Tibial nerve (tissue), 4 donors: Measurements from ENCODE around the gene PAPSS2.

Source experiments
- EP300 ChIP-seq, 2 donors: sonication (generic); formaldehyde crosslinking; IDR thresholded peaks; one replicate each; pipeline ENCODE4 v1.6.1; 2017; ENCODE audit warnings: antibody characterized with exemption in 2 of 2, mild to moderate bottlenecking in 1 of 2
- POLR2A ChIP-seq, 2 donors: fragments of 450-650 bp; IDR thresholded peaks; one replicate each; pipeline ENCODE4 v1.6.1; 2017; ENCODE audit warnings: antibody characterized with exemption in 2 of 2, mild to moderate bottlenecking in 2 of 2, moderate library complexity in 2 of 2
- TF ChIP-seq, protein P1 (sequence below), 5 experiments: fragments of 200-600 bp in 3 of 5; fragments of 450-650 bp in 2 of 5; sonication (generic) in 3 of 5; IDR thresholded peaks; one replicate each; pipeline ENCODE4 v1.5.1; 2016 to 2019; ENCODE audit warnings: antibody characterized with exemption in 5 of 5, mild to moderate bottlenecking in 3 of 5, moderate library complexity in 2 of 5

- no peak for TF ChIP-seq POLR2A (IDR thresholded peaks at IDR 0.05)
- TF ChIP-seq, protein P1, sequence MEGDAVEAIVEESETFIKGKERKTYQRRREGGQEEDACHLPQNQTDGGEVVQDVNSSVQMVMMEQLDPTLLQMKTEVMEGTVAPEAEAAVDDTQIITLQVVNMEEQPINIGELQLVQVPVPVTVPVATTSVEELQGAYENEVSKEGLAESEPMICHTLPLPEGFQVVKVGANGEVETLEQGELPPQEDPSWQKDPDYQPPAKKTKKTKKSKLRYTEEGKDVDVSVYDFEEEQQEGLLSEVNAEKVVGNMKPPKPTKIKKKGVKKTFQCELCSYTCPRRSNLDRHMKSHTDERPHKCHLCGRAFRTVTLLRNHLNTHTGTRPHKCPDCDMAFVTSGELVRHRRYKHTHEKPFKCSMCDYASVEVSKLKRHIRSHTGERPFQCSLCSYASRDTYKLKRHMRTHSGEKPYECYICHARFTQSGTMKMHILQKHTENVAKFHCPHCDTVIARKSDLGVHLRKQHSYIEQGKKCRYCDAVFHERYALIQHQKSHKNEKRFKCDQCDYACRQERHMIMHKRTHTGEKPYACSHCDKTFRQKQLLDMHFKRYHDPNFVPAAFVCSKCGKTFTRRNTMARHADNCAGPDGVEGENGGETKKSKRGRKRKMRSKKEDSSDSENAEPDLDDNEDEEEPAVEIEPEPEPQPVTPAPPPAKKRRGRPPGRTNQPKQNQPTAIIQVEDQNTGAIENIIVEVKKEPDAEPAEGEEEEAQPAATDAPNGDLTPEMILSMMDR (IDR thresholded peaks at IDR 0.05), result no peak
- no peak for TF ChIP-seq EP300 (IDR thresholded peaks at IDR 0.05)
Measured at GRCh38 chr10:87617503-87617902, 42.2 kb upstream of the PAPSS2 start.
